Hepatocyte (in vitro differentiated cells): ENCODE data around the gene BIRC7. TPM values are rescaled to one million over a fixed set of nuclear protein-coding genes. Genes with fewer than 3 reads are reported as not detected.

Experiments
- DNase-seq: peaks from one replicate; pipeline ENCODE4 v3.0.0-alpha.2; 2016; ENCODE audit warnings: low spot score
- H2AFZ ChIP-seq: fragments of 200-600 bp; sonication (generic); 2 replicates; pipeline ENCODE4 v1.6.0; 2016; ENCODE audit warnings: antibody characterized with exemption, mild to moderate bottlenecking
- H3K27ac ChIP-seq: fragments of 200-600 bp; sonication (generic); 2 replicates; pipeline ENCODE4 v1.5.1; 2016; ENCODE audit warnings: mild to moderate bottlenecking
- H3K27me3 ChIP-seq: fragments of 200-600 bp; sonication (generic); 2 replicates; pipeline ENCODE4 v1.6.1; 2016
- H3K36me3 ChIP-seq: fragments of 200-600 bp; sonication (generic); replicated peaks from 2 replicates; pipeline ENCODE4 v1.5.1; 2016; ENCODE audit warnings: low read depth; ENCODE audit not compliant: insufficient read depth
- H3K4me1 ChIP-seq: fragments of 200-600 bp; sonication (generic); 2 replicates; pipeline ENCODE4 v1.5.1; 2016; ENCODE audit warnings: mild to moderate bottlenecking, moderate library complexity; ENCODE audit not compliant: insufficient read depth
- H3K4me2 ChIP-seq: fragments of 200-600 bp; sonication (generic); 2 replicates; pipeline ENCODE4 v1.6.0; 2016
- H3K4me3 ChIP-seq: fragments of 200-600 bp; sonication (generic); 2 replicates; pipeline ENCODE4 v1.5.1; 2016; ENCODE audit warnings: mild to moderate bottlenecking
- H3K79me2 ChIP-seq: fragments of 200-600 bp; sonication (generic); 2 replicates; pipeline ENCODE4 v1.6.0; 2017; ENCODE audit warnings: mild to moderate bottlenecking
- H3K9me2 ChIP-seq: fragments of 200-600 bp; sonication (generic); replicated peaks from 2 replicates; pipeline ENCODE4 v1.6.0; 2017; ENCODE audit warnings: mild to moderate bottlenecking; ENCODE audit not compliant: insufficient read depth
- H3K9me3 ChIP-seq: fragments of 200-600 bp; sonication (generic); 2 replicates; pipeline ENCODE4 v1.5.1; 2016; ENCODE audit warnings: low read depth, mild to moderate bottlenecking
- H4K20me1 ChIP-seq: fragments of 200-600 bp; sonication (generic); 2 replicates; pipeline ENCODE4 v1.6.0; 2016; ENCODE audit warnings: mild to moderate bottlenecking; ENCODE audit not compliant: insufficient read depth, poor library complexity, severe bottlenecking
- CTCF ChIP-seq: fragments of 200-600 bp; sonication (generic); IDR thresholded peaks from 2 replicates; pipeline ENCODE4 v1.5.1; 2016; ENCODE audit warnings: antibody characterized with exemption, mild to moderate bottlenecking; ENCODE audit not compliant: poor library complexity
- EZH2 ChIP-seq: fragments of 200-600 bp; sonication (generic); IDR thresholded peaks from 2 replicates; pipeline ENCODE4 v1.6.1; 2016; ENCODE audit warnings: antibody characterized with exemption, mild to moderate bottlenecking, borderline replicate concordance
- EZH2phosphoT487 ChIP-seq: fragments of 200-600 bp; sonication (generic); IDR thresholded peaks from one replicate; pipeline ENCODE4 v1.6.1; 2018; ENCODE audit warnings: antibody characterized with exemption, mild to moderate bottlenecking, low read depth, moderate library complexity; ENCODE audit not compliant: unreplicated experiment, severe bottlenecking
- WGBS: methylation state at CpG from one replicate; pipeline ENCODE4 v1.1.6; 2016; ENCODE audit warnings: low lambda C conversion rate; ENCODE audit errors: missing lambda C conversion rate; 5-methylcytosine and 5-hydroxymethylcytosine counted together
- polyA plus RNA-seq: library from polyadenylated mRNA; unstranded; fragments of >200 nt; fragmentation: Nextera tagmentation; extraction: Ambion mirVana; gene quantifications from 2 replicates; pipeline ENCODE4 v1.2.1, GENCODE V29; 2016
- total RNA-seq: library from RNA; depleted of rRNA; stranded (reverse); fragments of >200 nt; gene quantifications from 2 replicates; pipeline ENCODE4 v1.2.3, GENCODE V29; 2014

Gene BIRC7
- total and polyA plus RNA-seq, 2 experiments from 2014 or later, result 0.43 to 2.0 TPM

- peak overlapping the region; percentile 49 for H2AFZ ChIP-seq
- peak overlapping the region; percentile 29 for H3K4me3 ChIP-seq
- H3K4me1 ChIP-seq, result peaks cover 29% of the 10 kb centered on the region
- H3K9me3 ChIP-seq, result no peaks in the 10 kb centered on the region
- H3K36me3 ChIP-seq, result no peaks in the 10 kb centered on the region
- no peak overlapping the region for H3K27ac ChIP-seq
- H3K27me3 ChIP-seq, result peaks cover 27% of the 10 kb centered on the region
- H3K9me2 ChIP-seq, result no peaks in the 10 kb centered on the region
- no peaks in the 10 kb centered on the region for H3K79me2 ChIP-seq
- H3K4me2 ChIP-seq, result peak overlapping the region; percentile 86
- DNase-seq, result peak; percentile 55
- H4K20me1 ChIP-seq, result no peaks in the 10 kb centered on the region
- no peak for TF ChIP-seq CTCF
- peak; percentile 52 for TF ChIP-seq EZH2phosphoT487
- TF ChIP-seq EZH2, result peak; percentile 59
- WGBS, result 0% methylated on average over 11 of the region's 89 CpGs
Measured at GRCh38 chr20:63253438-63254231, 17.9 kb downstream of the BIRC7 start.

GRCh38 chr20:63254232-63254605, 18.5 kb downstream of the BIRC7 start, which contains the start of gene NKAIN4:
Gene NKAIN4, minus strand, starts transcription at chr20:63254463. Its CDS starts 13 bp downstream, at chr20:63254450.
- Histone ChIP-seq H3K27me3 (peaks cover 27% of the 10 kb centered on the region), H4K20me1 (no peaks in the 10 kb centered on the region), H3K4me3 (peak within 1 kb of the TSS; percentile 29), H3K9me2 (no peaks in the 10 kb centered on the region), H3K79me2 (no peaks in the 10 kb centered on the region), H3K27ac (no peak within 1 kb of the TSS), H3K4me2 (peak within 1 kb of the TSS; percentile 86), H3K36me3 (no peaks in the 10 kb centered on the region), H2AFZ (peak within 1 kb of the TSS; percentile 49), H3K9me3 (no peaks in the 10 kb centered on the region), H3K4me1 (peaks cover 34% of the 10 kb centered on the region)
- 0% methylated on average over 10 of the region's 46 CpGs for WGBS
- no peak for TF ChIP-seq EZH2
- DNase-seq, result no peak

- Histone ChIP-seq H3K4me2 (peak overlapping the region; percentile 86), H3K79me2 (no peaks in the 10 kb centered on the region), H3K4me1 (peaks cover 40% of the 10 kb centered on the region), H3K9me3 (no peaks in the 10 kb centered on the region), H3K27me3 (peaks cover 27% of the 10 kb centered on the region), H4K20me1 (no peaks in the 10 kb centered on the region), H3K27ac (no peak overlapping the region), H3K36me3 (no peaks in the 10 kb centered on the region), H3K9me2 (no peaks in the 10 kb centered on the region), H3K4me3 (no peak overlapping the region), H2AFZ (peak overlapping the region; percentile 40)
- no peak for DNase-seq
- 10% methylated on average over 42 of the region's 56 CpGs for WGBS
- TF ChIP-seq CTCF (peak; percentile 22), EZH2phosphoT487 (no peak)
Measured at GRCh38 chr20:63254606-63255384, 19.1 kb downstream of the BIRC7 start.
